ENCODE results near the gene COA1.

Gene COA1

GRCh38 chr7:43626695-43627094, 102.6 kb downstream of the COA1 start:
- H3K79me2 ChIP-seq (ENCODE audit: low read length) = no peaks in the 10 kb centered on the region
- no peak overlapping the region for H3K4me2 ChIP-seq (ENCODE audit: low read length)
- H3K4me3 ChIP-seq (ENCODE audit: low read length) = no peak overlapping the region
- H3K27me3 ChIP-seq (ENCODE audit: low read depth, low read length) = no peaks in the 10 kb centered on the region
- no peaks in the 10 kb centered on the region for H3K4me1 ChIP-seq (ENCODE audit: low read length)
- H4K20me1 ChIP-seq (ENCODE audit: insufficient read depth, low read length) = no peaks in the 10 kb centered on the region
- TF ChIP-seq EZH2phosphoT487 (IDR thresholded peaks at IDR 0.05; ENCODE audit: low read depth) (no peak), CTCF (IDR thresholded peaks at IDR 0.05; ENCODE audit: low read depth, low read length) (no peak)
- no peak overlapping the region for H2AFZ ChIP-seq (ENCODE audit: low read depth, low read length)
- no peaks in the 10 kb centered on the region for H3K9me3 ChIP-seq (ENCODE audit: insufficient read depth, low read length)
- no peak overlapping the region for H3K27ac ChIP-seq (ENCODE audit: low read length)
- H3K9ac ChIP-seq (ENCODE audit: low read length) = no peak overlapping the region
- H3K36me3 ChIP-seq (replicated peaks; ENCODE audit: low read depth, low read length) = peaks cover 32% of the 10 kb centered on the region

GRCh38 chr7:43625980-43626379, 103.3 kb downstream of the COA1 start:
- Histone ChIP-seq H3K4me3 (ENCODE audit: low read length) (no peak overlapping the region), H3K4me2 (ENCODE audit: low read length) (no peak overlapping the region), H4K20me1 (ENCODE audit: insufficient read depth, low read length) (no peaks in the 10 kb centered on the region), H3K36me3 (replicated peaks; ENCODE audit: low read depth, low read length) (peaks cover 28% of the 10 kb centered on the region), H3K9me3 (ENCODE audit: insufficient read depth, low read length) (no peaks in the 10 kb centered on the region), H3K4me1 (ENCODE audit: low read length) (no peaks in the 10 kb centered on the region), H3K79me2 (ENCODE audit: low read length) (no peaks in the 10 kb centered on the region), H2AFZ (ENCODE audit: low read depth, low read length) (no peak overlapping the region), H3K27me3 (ENCODE audit: low read depth, low read length) (no peaks in the 10 kb centered on the region), H3K27ac (ENCODE audit: low read length) (no peak overlapping the region), H3K9ac (ENCODE audit: low read length) (no peak overlapping the region)
- no peak for TF ChIP-seq CTCF (IDR thresholded peaks at IDR 0.05; ENCODE audit: low read depth, low read length)
- no peak for TF ChIP-seq EZH2phosphoT487 (IDR thresholded peaks at IDR 0.05; ENCODE audit: low read depth)

- H4K20me1 ChIP-seq (ENCODE audit: insufficient read depth, low read length) = no peaks in the 10 kb centered on the region
- H3K27ac ChIP-seq (ENCODE audit: low read length) = no peak overlapping the region
- no peaks in the 10 kb centered on the region for H3K9me3 ChIP-seq (ENCODE audit: insufficient read depth, low read length)
- H3K4me2 ChIP-seq (ENCODE audit: low read length) = no peak overlapping the region
- no peak overlapping the region for H3K9ac ChIP-seq (ENCODE audit: low read length)
- no peak for TF ChIP-seq EZH2phosphoT487 (IDR thresholded peaks at IDR 0.05; ENCODE audit: low read depth)
- no peak for TF ChIP-seq CTCF (IDR thresholded peaks at IDR 0.05; ENCODE audit: low read depth, low read length)
- no peak overlapping the region for H2AFZ ChIP-seq (ENCODE audit: low read depth, low read length)
- peaks cover 27% of the 10 kb centered on the region for H3K36me3 ChIP-seq (replicated peaks; ENCODE audit: low read depth, low read length)
- no peaks in the 10 kb centered on the region for H3K27me3 ChIP-seq (ENCODE audit: low read depth, low read length)
- H3K4me1 ChIP-seq (ENCODE audit: low read length) = no peaks in the 10 kb centered on the region
- no peaks in the 10 kb centered on the region for H3K79me2 ChIP-seq (ENCODE audit: low read length)
- no peak overlapping the region for H3K4me3 ChIP-seq (ENCODE audit: low read length)
These were observed 103.9 kb downstream of the COA1 start for GRCh38 chr7:43625453-43625852.

- H2AFZ ChIP-seq (ENCODE audit: low read depth, low read length) = no peak overlapping the region
- H4K20me1 ChIP-seq (ENCODE audit: insufficient read depth, low read length) = no peaks in the 10 kb centered on the region
- H3K9ac ChIP-seq (ENCODE audit: low read length) = no peak overlapping the region
- no peaks in the 10 kb centered on the region for H3K79me2 ChIP-seq (ENCODE audit: low read length)
- TF ChIP-seq EZH2phosphoT487 (IDR thresholded peaks at IDR 0.05; ENCODE audit: low read depth) = no peak
- TF ChIP-seq CTCF (IDR thresholded peaks at IDR 0.05; ENCODE audit: low read depth, low read length) = no peak
- no peaks in the 10 kb centered on the region for H3K4me1 ChIP-seq (ENCODE audit: low read length)
- no peak overlapping the region for H3K27ac ChIP-seq (ENCODE audit: low read length)
- no peaks in the 10 kb centered on the region for H3K27me3 ChIP-seq (ENCODE audit: low read depth, low read length)
- peaks cover 23% of the 10 kb centered on the region for H3K36me3 ChIP-seq (replicated peaks; ENCODE audit: low read depth, low read length)
- no peak overlapping the region for H3K4me2 ChIP-seq (ENCODE audit: low read length)
- no peak overlapping the region for H3K4me3 ChIP-seq (ENCODE audit: low read length)
- H3K9me3 ChIP-seq (ENCODE audit: insufficient read depth, low read length) = no peaks in the 10 kb centered on the region
These were observed 105.2 kb downstream of the COA1 start for GRCh38 chr7:43624156-43624555.
